ENCODE data around the gene GALNT18.

Gene GALNT18

GRCh38 chr11:11478687-11479086, 143.1 kb downstream of the GALNT18 start:
- TF ChIP-seq CTCF (conservative IDR thresholded peaks at IDR 0.05; ENCODE audit: low read depth, low read length) = no peak
- no peak overlapping the region for H3K4me3 ChIP-seq (ENCODE audit: low read depth, low read length)
- DNase-seq (ENCODE audit: low read depth) = no peak

GRCh38 chr11:11477695-11478420, 143.9 kb downstream of the GALNT18 start:
- TF ChIP-seq CTCF (conservative IDR thresholded peaks at IDR 0.05; ENCODE audit: low read depth, low read length) = no peak
- DNase-seq (ENCODE audit: low read depth) = no peak
- H3K4me3 ChIP-seq (ENCODE audit: low read depth, low read length) = no peak overlapping the region

GRCh38 chr11:11476971-11477645, 144.7 kb downstream of the GALNT18 start:
- DNase-seq (ENCODE audit: low read depth) = no peak
- no peak for TF ChIP-seq CTCF (conservative IDR thresholded peaks at IDR 0.05; ENCODE audit: low read depth, low read length)
- no peak overlapping the region for H3K4me3 ChIP-seq (ENCODE audit: low read depth, low read length)

- H3K4me3 ChIP-seq (ENCODE audit: low read depth, low read length) = no peak overlapping the region
- no peak for TF ChIP-seq CTCF (conservative IDR thresholded peaks at IDR 0.05; ENCODE audit: low read depth, low read length)
- no peak for DNase-seq (ENCODE audit: low read depth)
Measured at GRCh38 chr11:11476499-11476898, 145.3 kb downstream of the GALNT18 start.

- no peak overlapping the region for H3K4me3 ChIP-seq (ENCODE audit: low read depth, low read length)
- no peak for DNase-seq (ENCODE audit: low read depth)
- TF ChIP-seq CTCF (conservative IDR thresholded peaks at IDR 0.05; ENCODE audit: low read depth, low read length) = no peak
Measured at GRCh38 chr11:11472106-11472505, 149.7 kb downstream of the GALNT18 start.

- no peak for DNase-seq (ENCODE audit: low read depth)
- H3K4me3 ChIP-seq (ENCODE audit: low read depth, low read length) = no peak overlapping the region
- no peak for TF ChIP-seq CTCF (conservative IDR thresholded peaks at IDR 0.05; ENCODE audit: low read depth, low read length)
Measured at GRCh38 chr11:11471201-11471600, 150.6 kb downstream of the GALNT18 start.

GRCh38 chr11:11468954-11469353, 152.9 kb downstream of the GALNT18 start:
- DNase-seq (ENCODE audit: low read depth) = no peak
- no peak overlapping the region for H3K4me3 ChIP-seq (ENCODE audit: low read depth, low read length)
- TF ChIP-seq CTCF (conservative IDR thresholded peaks at IDR 0.05; ENCODE audit: low read depth, low read length) = no peak
